ENCODE results near the gene NXN. TPM values are rescaled to one million over a fixed set of nuclear protein-coding genes. Genes with fewer than 3 reads are reported as not detected.
"Not testable (repeated sequence)": the region's sequence is repeated elsewhere in the genome, so short reads cannot be mapped to it uniquely, and the experiment has no call there.

Gene NXN
- total RNA-seq, 1 experiment from 2014 or later: 57.3 TPM

GRCh38 chr17:1000597-1001461 lies 21.3 kb upstream of the NXN start:
- BruUV-seq (replicated peaks): no TSS peak
- DNase-seq (ENCODE audit: unreplicated experiment): no peak
- intact Hi-C loops (cut with micrococcal nuclease): no loop called here
- POLR2A ChIA-PET: no interaction called here
- Mint-ChIP-seq H3K4me3 (ENCODE audit: unreplicated experiment) (no peak overlapping the region), H3K36me3 (ENCODE audit: insufficient read depth, unreplicated experiment) (peaks cover 53% of the 10 kb centered on the region), H3K27ac (ENCODE audit: low read depth, unreplicated experiment) (no peak overlapping the region), H3K4me1 (ENCODE audit: insufficient read depth, unreplicated experiment) (peaks cover 31% of the 10 kb centered on the region), H3K9me3 (ENCODE audit: unreplicated experiment) (no peaks in the 10 kb centered on the region), H3K27me3 (ENCODE audit: insufficient read depth, unreplicated experiment) (no peaks in the 10 kb centered on the region)
- TF ChIP-seq CTCF (IDR thresholded peaks at IDR 0.05; ENCODE audit: unreplicated experiment): no peak
- CTCF ChIA-PET: interaction anchor here (0.6 to 1.9 kb wide), 8 partner anchors 56 to 595 kb away, joined by 3 to 9 read pairs (median 4); no protein-coding TSS in a partner anchor

- H3K4me3 Mint-ChIP-seq (ENCODE audit: unreplicated experiment): peak overlapping the region; percentile 95
- no peak for DNase-seq (ENCODE audit: unreplicated experiment)
- no peaks in the 10 kb centered on the region for H3K9me3 Mint-ChIP-seq (ENCODE audit: unreplicated experiment)
- no peak overlapping the region for H3K27ac Mint-ChIP-seq (ENCODE audit: low read depth, unreplicated experiment)
- no TSS peak for BruUV-seq (replicated peaks)
- H3K27me3 Mint-ChIP-seq (ENCODE audit: insufficient read depth, unreplicated experiment): no peaks in the 10 kb centered on the region
- peaks cover 24% of the 10 kb centered on the region for H3K4me1 Mint-ChIP-seq (ENCODE audit: insufficient read depth, unreplicated experiment)
- intact Hi-C loops (cut with micrococcal nuclease): loop anchor here (2.0 to 5.0 kb wide), 2 partner anchors 59 to 856 kb away; a partner anchor contains a TSS
- H3K36me3 Mint-ChIP-seq (ENCODE audit: insufficient read depth, unreplicated experiment): peaks cover 39% of the 10 kb centered on the region
- CTCF ChIA-PET: interaction anchor here (0.6 to 4.9 kb wide), 12 partner anchors 15 to 849 kb away, joined by 3 to 35 read pairs (median 4); partner anchors contain the start of gene NXN
- no peak for TF ChIP-seq CTCF (IDR thresholded peaks at IDR 0.05; ENCODE audit: unreplicated experiment)
- POLR2A ChIA-PET: interaction anchor here (0.6 to 4.7 kb wide), 6 partner anchors 17 to 268 kb away, joined by 3 to 41 read pairs (median 11); partner anchors contain the start of genes GLOD4 and MRM3
Observed at GRCh38 chr17:998111-998510, 18.5 kb upstream of the NXN start.

- H3K27ac Mint-ChIP-seq (ENCODE audit: low read depth, unreplicated experiment): peak within 1 kb of the TSS; percentile 94
- peaks cover 19% of the 10 kb centered on the region for H3K4me1 Mint-ChIP-seq (ENCODE audit: insufficient read depth, unreplicated experiment)
- TF ChIP-seq CTCF (IDR thresholded peaks at IDR 0.05; ENCODE audit: unreplicated experiment): peak; percentile 92
- H3K36me3 Mint-ChIP-seq (ENCODE audit: insufficient read depth, unreplicated experiment): peaks cover 26% of the 10 kb centered on the region
- H3K27me3 Mint-ChIP-seq (ENCODE audit: insufficient read depth, unreplicated experiment): no peaks in the 10 kb centered on the region
- DNase-seq (ENCODE audit: unreplicated experiment): peak; percentile 98
- CTCF ChIA-PET: interaction anchor here (0.6 to 4.9 kb wide), 27 partner anchors 9 to 585 kb away, joined by 3 to 35 read pairs (median 4); partner anchors contain the start of genes GLOD4, MRM3 and NXN
- POLR2A ChIA-PET: interaction anchor here (0.6 to 4.7 kb wide), 27 partner anchors 14 to 617 kb away, joined by 3 to 41 read pairs (median 4); partner anchors contain the start of genes GLOD4, MRM3 and VPS53
- peak within 1 kb of the TSS; percentile 95 for H3K4me3 Mint-ChIP-seq (ENCODE audit: unreplicated experiment)
- no peaks in the 10 kb centered on the region for H3K9me3 Mint-ChIP-seq (ENCODE audit: unreplicated experiment)
- no TSS peak for BruUV-seq (replicated peaks)
- intact Hi-C loops (cut with micrococcal nuclease): loop anchor here (1.0 to 5.0 kb wide), 2 partner anchors 15 to 854 kb away; a partner anchor contains a TSS
Observed at GRCh38 chr17:996554-997344, 17.2 kb upstream of the NXN start, which contains the start of gene TIMM22. Gene TIMM22, plus strand, starts transcription at chr17:997129. Its CDS starts 14 bp downstream, at chr17:997143.

GRCh38 chr17:995324-995723 lies 15.7 kb upstream of the NXN start:
- Mint-ChIP-seq H3K36me3 (ENCODE audit: insufficient read depth, unreplicated experiment) (peaks cover 16% of the 10 kb centered on the region), H3K4me1 (ENCODE audit: insufficient read depth, unreplicated experiment) (peaks cover 19% of the 10 kb centered on the region)
- intact Hi-C loops (cut with micrococcal nuclease): loop anchor here (5.0 kb wide), 1 partner anchor 853 kb away; a partner anchor contains a TSS
- H3K27me3 Mint-ChIP-seq (ENCODE audit: insufficient read depth, unreplicated experiment); DNase-seq (ENCODE audit: unreplicated experiment); H3K27ac Mint-ChIP-seq (ENCODE audit: low read depth, unreplicated experiment); BruUV-seq (replicated peaks); H3K9me3 Mint-ChIP-seq (ENCODE audit: unreplicated experiment); H3K4me3 Mint-ChIP-seq (ENCODE audit: unreplicated experiment): not testable (repeated sequence)
- CTCF ChIA-PET: interaction anchor here (0.6 to 4.9 kb wide), 7 partner anchors 14 to 801 kb away, joined by 3 to 35 read pairs (median 3); partner anchors contain the start of genes NXN and VPS53
- POLR2A ChIA-PET: interaction anchor here (1.2 to 4.7 kb wide), 5 partner anchors 70 to 308 kb away, joined by 3 to 41 read pairs (median 8); partner anchors contain the start of genes GLOD4, MRM3 and VPS53
